ENCODE measurements around the gene KCNA10.
"Not testable (repeated sequence)": the region's sequence is repeated elsewhere in the genome, so short reads cannot be mapped to it uniquely, and the experiment has no call there.

Gene KCNA10

GRCh38 chr1:110522560-110522959 is 3.6 kb upstream of the KCNA10 start:
- DNase-seq (ENCODE audit: low read depth, low spot score), result no peak
- no peaks in the 10 kb centered on the region for H3K36me3 ChIP-seq (ENCODE audit: insufficient read depth, insufficient read length, low read length)
- H3K27me3 ChIP-seq (ENCODE audit: insufficient read depth, insufficient read length), result peaks cover 34% of the 10 kb centered on the region
- H3K4me1 ChIP-seq (ENCODE audit: insufficient read depth, insufficient read length), result peaks cover 5% of the 10 kb centered on the region
- H3K9ac ChIP-seq (ENCODE audit: insufficient read length, low read depth), result no peak overlapping the region
- no peaks in the 10 kb centered on the region; the same call in 1 of the 2 replicates for H3K9me3 ChIP-seq (ENCODE audit: insufficient read depth, low read length)
- no peak for TF ChIP-seq ZNF274 (IDR thresholded peaks at IDR 0.05; ENCODE audit: low read depth, low read length)
- no peak for TF ChIP-seq SUZ12 (IDR thresholded peaks at IDR 0.05; ENCODE audit: extremely low read depth, insufficient read depth, insufficient read length)
- TF ChIP-seq YY1 (IDR thresholded peaks at IDR 0.05; ENCODE audit: insufficient read depth, insufficient read length), result no peak
- no peak overlapping the region for H3K4me3 ChIP-seq (ENCODE audit: insufficient read length, low read depth)

- H3K27me3 ChIP-seq (ENCODE audit: insufficient read depth, insufficient read length), result peaks cover 23% of the 10 kb centered on the region
- no peaks in the 10 kb centered on the region for H3K36me3 ChIP-seq (ENCODE audit: insufficient read depth, insufficient read length, low read length)
- peaks cover 5% of the 10 kb centered on the region for H3K4me1 ChIP-seq (ENCODE audit: insufficient read depth, insufficient read length)
- no peak for DNase-seq (ENCODE audit: low read depth, low spot score)
- H3K9me3 ChIP-seq (ENCODE audit: insufficient read depth, low read length), result no peaks in the 10 kb centered on the region; the same call in 1 of the 2 replicates
- H3K9ac ChIP-seq (ENCODE audit: insufficient read length, low read depth), result no peak overlapping the region
- H3K4me3 ChIP-seq (ENCODE audit: insufficient read length, low read depth), result no peak overlapping the region
- TF ChIP-seq SUZ12 (IDR thresholded peaks at IDR 0.05; ENCODE audit: extremely low read depth, insufficient read depth, insufficient read length) (no peak), ZNF274 (IDR thresholded peaks at IDR 0.05; ENCODE audit: low read depth, low read length) (no peak), YY1 (IDR thresholded peaks at IDR 0.05; ENCODE audit: insufficient read depth, insufficient read length) (no peak)
Measured at GRCh38 chr1:110520827-110521226, 1.9 kb upstream of the KCNA10 start.

GRCh38 chr1:110515891-110516290 is 3.1 kb downstream of the KCNA10 start:
- Histone ChIP-seq H3K27me3 (ENCODE audit: insufficient read depth, insufficient read length) (peaks cover 4% of the 10 kb centered on the region), H3K9ac (ENCODE audit: insufficient read length, low read depth) (no peak overlapping the region), H3K4me3 (ENCODE audit: insufficient read length, low read depth) (no peak overlapping the region), H3K4me1 (ENCODE audit: insufficient read depth, insufficient read length) (no peaks in the 10 kb centered on the region), H3K9me3 (ENCODE audit: insufficient read depth, low read length) (peaks cover 6% of the 10 kb centered on the region; the same call in 1 of the 2 replicates), H3K36me3 (ENCODE audit: insufficient read depth, insufficient read length, low read length) (no peaks in the 10 kb centered on the region)
- no peak for DNase-seq (ENCODE audit: low read depth, low spot score)
- TF ChIP-seq SUZ12 (IDR thresholded peaks at IDR 0.05; ENCODE audit: extremely low read depth, insufficient read depth, insufficient read length) (no peak), ZNF274 (IDR thresholded peaks at IDR 0.05; ENCODE audit: low read depth, low read length) (no peak), YY1 (IDR thresholded peaks at IDR 0.05; ENCODE audit: insufficient read depth, insufficient read length) (no peak)

GRCh38 chr1:110515041-110515440 is 3.9 kb downstream of the KCNA10 start:
- Histone ChIP-seq H3K36me3 (ENCODE audit: insufficient read depth, insufficient read length, low read length) (no peaks in the 10 kb centered on the region), H3K9me3 (ENCODE audit: insufficient read depth, low read length) (peaks cover 6% of the 10 kb centered on the region; the same call in 1 of the 2 replicates), H3K4me1 (ENCODE audit: insufficient read depth, insufficient read length) (no peaks in the 10 kb centered on the region), H3K27me3 (ENCODE audit: insufficient read depth, insufficient read length) (peaks cover 1% of the 10 kb centered on the region), H3K9ac (ENCODE audit: insufficient read length, low read depth) (no peak overlapping the region), H3K4me3 (ENCODE audit: insufficient read length, low read depth) (no peak overlapping the region)
- no peak for TF ChIP-seq SUZ12 (IDR thresholded peaks at IDR 0.05; ENCODE audit: extremely low read depth, insufficient read depth, insufficient read length)
- TF ChIP-seq ZNF274 (IDR thresholded peaks at IDR 0.05; ENCODE audit: low read depth, low read length), result no peak
- TF ChIP-seq YY1 (IDR thresholded peaks at IDR 0.05; ENCODE audit: insufficient read depth, insufficient read length), result no peak
- DNase-seq (ENCODE audit: low read depth, low spot score), result no peak

GRCh38 chr1:110513511-110513910 is 5.5 kb downstream of the KCNA10 start:
- H3K4me3 ChIP-seq (ENCODE audit: insufficient read length, low read depth), result no peak overlapping the region
- no peaks in the 10 kb centered on the region for H3K27me3 ChIP-seq (ENCODE audit: insufficient read depth, insufficient read length)
- peaks cover 6% of the 10 kb centered on the region; the same call in 1 of the 2 replicates for H3K9me3 ChIP-seq (ENCODE audit: insufficient read depth, low read length)
- TF ChIP-seq SUZ12 (IDR thresholded peaks at IDR 0.05; ENCODE audit: extremely low read depth, insufficient read depth, insufficient read length) (no peak), ZNF274 (IDR thresholded peaks at IDR 0.05; ENCODE audit: low read depth, low read length) (no peak)
- H3K36me3 ChIP-seq (ENCODE audit: insufficient read depth, insufficient read length, low read length), result no peaks in the 10 kb centered on the region
- H3K9ac ChIP-seq (ENCODE audit: insufficient read length, low read depth), result no peak overlapping the region
- peak; percentile 39 for DNase-seq (ENCODE audit: low read depth, low spot score)
- peaks cover 2% of the 10 kb centered on the region for H3K4me1 ChIP-seq (ENCODE audit: insufficient read depth, insufficient read length)

- Histone ChIP-seq H3K9ac (ENCODE audit: insufficient read length, low read depth) (no peak overlapping the region), H3K4me3 (ENCODE audit: insufficient read length, low read depth) (no peak overlapping the region), H3K36me3 (ENCODE audit: insufficient read depth, insufficient read length, low read length) (no peaks in the 10 kb centered on the region), H3K4me1 (ENCODE audit: insufficient read depth, insufficient read length) (peaks cover 5% of the 10 kb centered on the region), H3K9me3 (ENCODE audit: insufficient read depth, low read length) (peaks cover 6% of the 10 kb centered on the region; the same call in 1 of the 2 replicates), H3K27me3 (ENCODE audit: insufficient read depth, insufficient read length) (no peaks in the 10 kb centered on the region)
- DNase-seq (ENCODE audit: low read depth, low spot score), result no peak
- TF ChIP-seq SUZ12 (IDR thresholded peaks at IDR 0.05; ENCODE audit: extremely low read depth, insufficient read depth, insufficient read length), result no peak
- TF ChIP-seq YY1 (IDR thresholded peaks at IDR 0.05; ENCODE audit: insufficient read depth, insufficient read length), result no peak
- TF ChIP-seq ZNF274 (IDR thresholded peaks at IDR 0.05; ENCODE audit: low read depth, low read length), result no peak
Measured at GRCh38 chr1:110511436-110511835, 7.5 kb downstream of the KCNA10 start.

GRCh38 chr1:110510921-110511320 is 8.1 kb downstream of the KCNA10 start:
- not testable (repeated sequence) for H3K9ac ChIP-seq (ENCODE audit: insufficient read length, low read depth); DNase-seq (ENCODE audit: low read depth, low spot score); H3K4me1 ChIP-seq (ENCODE audit: insufficient read depth, insufficient read length); H3K4me3 ChIP-seq (ENCODE audit: insufficient read length, low read depth); H3K36me3 ChIP-seq (ENCODE audit: insufficient read depth, insufficient read length, low read length); H3K9me3 ChIP-seq (ENCODE audit: insufficient read depth, low read length); H3K27me3 ChIP-seq (ENCODE audit: insufficient read depth, insufficient read length)

- Histone ChIP-seq H3K36me3 (ENCODE audit: insufficient read depth, insufficient read length, low read length) (no peaks in the 10 kb centered on the region), H3K9ac (ENCODE audit: insufficient read length, low read depth) (no peak overlapping the region), H3K4me3 (ENCODE audit: insufficient read length, low read depth) (no peak overlapping the region), H3K27me3 (ENCODE audit: insufficient read depth, insufficient read length) (no peaks in the 10 kb centered on the region), H3K4me1 (ENCODE audit: insufficient read depth, insufficient read length) (peaks cover 10% of the 10 kb centered on the region), H3K9me3 (ENCODE audit: insufficient read depth, low read length) (no peaks in the 10 kb centered on the region)
- no peak for TF ChIP-seq YY1 (IDR thresholded peaks at IDR 0.05; ENCODE audit: insufficient read depth, insufficient read length)
- no peak for TF ChIP-seq SUZ12 (IDR thresholded peaks at IDR 0.05; ENCODE audit: extremely low read depth, insufficient read depth, insufficient read length)
- no peak for TF ChIP-seq ZNF274 (IDR thresholded peaks at IDR 0.05; ENCODE audit: low read depth, low read length)
- DNase-seq (ENCODE audit: low read depth, low spot score), result no peak
Measured at GRCh38 chr1:110509655-110510054, 9.3 kb downstream of the KCNA10 start.
